Erythroblast (primary cell): ENCODE data around the gene POLR3GL.

Experiments used
- DNase-seq, 2 experiments: peaks; one replicate each; lab custom pipeline; 2025; lab: John Stamatoyannopoulos, UW
- GATA1 ChIP-seq: IDR thresholded peaks from 2 replicates; pipeline ENCODE4 v1.6.1; 2011; ENCODE audit warnings: low read depth, mild to moderate bottlenecking, control low read depth, low read length, moderate library complexity
- POLR2A ChIP-seq: IDR thresholded peaks from 2 replicates; pipeline ENCODE4 v1.6.1; 2011; ENCODE audit warnings: mild to moderate bottlenecking, low read length

Gene POLR3GL

DNA sequence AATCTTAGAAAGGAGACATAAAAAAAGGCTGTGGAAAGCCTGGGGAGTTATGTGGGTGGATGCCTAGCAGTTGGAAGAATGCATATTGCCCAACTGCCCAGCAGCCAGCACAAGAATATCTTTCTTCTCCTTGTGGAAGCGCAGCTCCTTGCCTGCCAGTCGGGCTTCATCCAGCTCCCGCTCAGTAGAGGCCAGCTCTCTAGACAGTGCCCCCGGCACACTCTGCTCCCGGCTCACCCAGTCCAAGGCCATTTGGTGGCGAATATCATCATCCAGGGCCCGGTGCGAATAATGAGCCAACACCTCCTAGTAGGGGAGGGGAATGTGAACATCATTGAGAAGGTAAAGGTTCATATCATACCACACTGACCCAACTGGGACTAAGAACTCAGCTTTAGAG is 28.2 kb upstream of the POLR3GL start:
- no peak for DNase-seq
- TF ChIP-seq GATA1 (no peak), POLR2A (no peak)

DNA sequence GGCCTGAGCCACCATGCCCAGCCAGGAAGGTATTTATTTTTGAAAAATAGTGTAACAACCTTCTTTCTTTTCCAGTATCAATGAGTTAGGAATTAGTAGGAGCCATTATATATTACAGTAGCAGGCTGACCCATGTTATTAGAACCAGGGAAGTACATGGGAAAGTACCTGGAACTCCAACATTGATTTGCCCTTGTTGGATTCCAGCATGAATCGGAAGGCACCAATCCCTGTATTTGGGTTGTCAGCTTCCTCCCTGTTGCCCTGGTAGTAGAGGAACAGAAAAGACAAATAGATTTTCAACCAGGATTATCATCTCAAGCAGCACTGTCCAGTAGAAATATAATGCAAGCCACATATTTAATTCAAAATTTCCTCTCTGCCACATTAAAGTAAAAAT is 27.1 kb upstream of the POLR3GL start:
- no peak for DNase-seq
- no peak for TF ChIP-seq POLR2A
- TF ChIP-seq GATA1 = no peak

DNA sequence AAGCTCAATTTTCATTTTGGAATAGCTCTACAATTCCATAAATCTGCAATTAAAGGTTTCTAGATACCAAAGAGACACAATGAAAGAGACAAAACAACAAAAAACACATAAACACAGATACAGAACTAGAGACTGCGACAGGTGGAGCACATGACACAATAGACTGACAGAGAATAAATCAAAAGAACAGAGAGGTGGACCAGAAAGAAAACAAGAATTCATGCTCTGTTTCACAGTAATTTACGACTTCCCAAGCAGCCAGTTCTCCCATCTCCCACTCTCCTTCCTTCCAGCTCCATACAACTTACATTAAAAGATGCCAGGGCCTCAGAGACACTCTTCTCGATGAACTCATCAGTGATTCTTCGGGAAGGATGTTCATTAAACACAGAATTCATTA is 22.1 kb upstream of the POLR3GL start:
- no peak for DNase-seq
- TF ChIP-seq POLR2A (no peak), GATA1 (no peak)

DNA sequence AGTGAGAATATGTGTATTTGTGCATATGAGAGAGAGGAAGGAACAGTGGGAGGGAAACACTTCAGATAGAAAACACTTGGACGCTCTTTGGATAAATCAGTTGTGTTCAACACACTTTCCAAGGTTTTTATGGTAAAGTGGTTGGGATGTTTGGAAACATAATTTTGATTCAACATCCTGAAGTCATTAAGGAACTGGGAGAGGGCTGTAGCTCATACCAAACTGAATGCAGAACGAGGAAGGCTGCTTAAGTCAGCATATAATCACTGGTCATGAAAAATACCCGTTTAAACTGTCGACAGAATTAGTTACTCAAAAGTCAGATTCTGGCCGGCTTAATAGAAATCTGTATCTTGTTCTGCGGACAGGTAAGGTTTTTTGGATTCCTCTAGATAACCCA is 21.6 kb upstream of the POLR3GL start:
- TF ChIP-seq GATA1 (no peak), POLR2A (no peak)
- DNase-seq = no peak

DNA sequence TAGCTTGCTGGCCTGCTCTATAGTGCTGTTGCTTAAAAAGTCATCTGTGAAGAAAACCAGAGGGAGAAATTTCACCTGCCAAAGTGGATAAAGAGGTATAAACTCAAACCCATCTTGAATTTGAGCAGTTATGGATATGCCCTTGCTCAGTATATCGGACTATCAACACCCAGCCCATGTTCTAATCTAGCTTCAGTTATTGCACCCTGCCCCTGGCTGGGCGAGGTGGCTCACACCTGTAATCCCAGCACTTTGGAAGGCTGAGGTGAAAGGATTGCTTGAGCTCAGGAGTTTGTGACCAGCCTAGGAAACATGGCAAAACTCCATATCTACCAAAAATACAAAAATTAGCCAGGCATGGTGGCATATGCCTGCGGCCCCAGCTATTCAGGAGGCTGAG is 20.0 kb upstream of the POLR3GL start:
- no peak for TF ChIP-seq POLR2A
- no peak for TF ChIP-seq GATA1
- no peak for DNase-seq

DNA sequence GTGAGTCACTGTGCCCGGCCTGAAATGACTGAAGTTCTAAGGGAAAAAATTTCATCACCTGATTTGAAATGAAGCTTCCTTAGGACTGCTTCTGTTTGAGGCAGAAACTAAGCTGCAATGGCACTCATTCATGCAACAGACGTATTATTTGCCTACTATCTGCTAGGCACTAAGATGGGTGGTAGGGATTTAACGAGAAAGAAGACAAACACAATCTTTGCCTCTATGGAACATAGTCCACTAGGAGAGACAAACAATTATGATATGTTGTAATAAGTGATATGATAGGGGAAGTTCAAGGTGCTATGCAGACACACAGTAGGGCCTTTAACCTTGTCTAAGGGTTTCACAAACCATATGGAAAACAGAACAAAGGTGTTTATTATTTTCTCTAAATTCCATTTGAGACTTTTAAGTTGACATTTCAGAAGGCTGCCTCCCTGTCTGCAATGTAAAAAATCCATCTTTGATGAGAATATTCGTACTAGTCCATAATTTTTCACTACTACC is 18.0 kb upstream of the POLR3GL start:
- no peak for TF ChIP-seq GATA1
- no peak for TF ChIP-seq POLR2A
- no peak for DNase-seq

DNA sequence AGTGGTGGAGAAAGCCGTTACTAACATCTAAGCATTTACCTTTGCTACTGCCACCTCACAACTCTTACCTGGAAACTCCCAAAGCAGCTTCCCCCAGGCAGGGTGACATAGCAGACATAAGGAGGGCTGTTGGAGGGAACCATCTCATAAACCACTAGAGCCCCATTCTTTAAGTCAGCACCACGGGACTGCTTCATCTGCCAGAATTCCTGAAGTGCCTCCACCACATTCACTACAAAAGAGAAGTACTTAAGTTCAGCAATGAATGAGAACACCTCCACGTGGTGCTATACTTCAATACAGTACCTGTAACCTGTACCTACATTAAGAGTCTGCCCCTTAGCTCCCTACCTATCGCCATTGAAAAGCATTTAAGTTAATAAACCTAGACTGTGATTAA is 16.9 kb upstream of the POLR3GL start:
- DNase-seq = no peak
- TF ChIP-seq GATA1 (no peak), POLR2A (no peak)

DNA sequence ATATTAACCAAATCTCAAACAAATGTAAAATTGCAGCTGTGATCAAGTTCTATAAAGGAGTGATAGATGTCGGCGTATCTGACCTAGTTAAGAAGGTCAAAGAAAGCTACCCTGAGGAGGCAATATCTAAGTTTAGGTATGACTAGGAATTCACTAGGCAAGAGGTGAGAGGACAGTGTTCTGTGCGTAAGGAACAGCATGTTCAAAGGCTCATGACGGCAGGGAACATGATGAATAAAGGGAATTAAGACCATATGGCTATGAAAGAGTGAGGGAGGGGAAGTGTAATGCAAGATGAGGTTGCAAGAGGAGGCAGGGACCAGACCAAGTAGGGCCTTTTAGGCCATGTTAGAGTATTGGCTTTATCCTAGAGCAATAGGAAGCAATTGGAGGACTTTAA is 15.3 kb upstream of the POLR3GL start:
- no peak for DNase-seq
- TF ChIP-seq POLR2A (no peak), GATA1 (no peak)

DNA sequence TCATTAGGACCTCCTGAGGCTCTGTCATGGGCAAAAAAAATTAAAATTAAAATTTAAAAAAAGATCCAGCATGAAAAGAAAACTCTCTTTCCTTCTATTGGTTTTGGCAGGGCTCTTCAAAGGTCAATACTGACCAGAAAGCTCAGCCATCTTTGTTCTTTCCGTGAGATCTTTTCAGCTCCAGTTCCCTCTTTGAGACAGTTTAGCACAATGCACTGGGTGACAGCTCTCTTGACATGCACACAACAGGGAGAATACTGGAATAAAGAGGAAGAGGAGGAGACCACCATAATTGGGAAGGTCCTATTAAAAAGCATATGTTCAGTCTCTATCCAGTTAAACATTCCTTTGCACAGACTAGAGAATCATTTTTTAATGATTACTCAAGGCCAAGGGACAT is 13.0 kb upstream of the POLR3GL start:
- DNase-seq = no peak

DNA sequence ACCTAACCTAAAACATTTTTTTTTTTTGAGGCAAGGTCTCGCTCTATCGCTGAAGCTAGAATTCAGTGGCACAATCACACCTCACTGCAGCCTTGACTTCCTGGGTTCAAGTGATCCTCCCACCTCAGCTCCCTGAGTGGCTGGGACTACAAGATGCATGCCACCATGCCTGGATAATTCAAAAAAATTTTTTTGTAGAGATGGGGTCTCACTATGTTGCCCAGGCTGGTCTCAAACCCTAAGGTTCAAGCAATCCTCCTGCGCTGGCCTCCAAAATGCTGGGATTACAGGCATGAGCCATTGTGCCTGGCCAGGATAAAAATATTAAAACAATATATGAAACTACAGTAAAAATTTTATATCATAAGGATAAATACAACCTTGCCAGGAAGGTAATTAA is 11.6 kb upstream of the POLR3GL start:
- TF ChIP-seq POLR2A (no peak), GATA1 (no peak)

More for the DNA sequence above, 13.0 kb upstream of the POLR3GL start:
- TF ChIP-seq POLR2A (no peak), GATA1 (no peak)

DNA sequence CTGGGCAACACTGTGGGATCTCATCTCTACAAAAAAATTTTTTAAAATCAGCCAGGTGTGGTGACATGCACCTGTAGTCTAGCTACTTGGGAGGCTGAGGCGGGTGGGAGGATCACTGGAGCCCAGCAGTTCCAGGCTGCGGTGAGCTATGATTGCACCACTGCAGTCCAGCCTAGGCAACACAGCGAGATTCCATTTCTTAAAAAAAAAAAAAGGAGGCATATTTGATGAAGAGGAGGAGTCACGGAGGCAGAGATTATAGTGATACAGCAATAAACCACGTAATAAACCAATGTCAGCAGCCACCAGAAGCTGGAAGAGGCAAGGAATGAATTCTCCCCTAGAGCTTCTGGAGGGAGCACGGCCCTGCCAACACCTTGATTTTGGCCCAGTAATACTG is 10.6 kb upstream of the POLR3GL start:
- TF ChIP-seq POLR2A = no peak
- TF ChIP-seq GATA1 = no peak
- no peak for DNase-seq

More for the DNA sequence above, 11.6 kb upstream of the POLR3GL start:
- no peak for DNase-seq

DNA sequence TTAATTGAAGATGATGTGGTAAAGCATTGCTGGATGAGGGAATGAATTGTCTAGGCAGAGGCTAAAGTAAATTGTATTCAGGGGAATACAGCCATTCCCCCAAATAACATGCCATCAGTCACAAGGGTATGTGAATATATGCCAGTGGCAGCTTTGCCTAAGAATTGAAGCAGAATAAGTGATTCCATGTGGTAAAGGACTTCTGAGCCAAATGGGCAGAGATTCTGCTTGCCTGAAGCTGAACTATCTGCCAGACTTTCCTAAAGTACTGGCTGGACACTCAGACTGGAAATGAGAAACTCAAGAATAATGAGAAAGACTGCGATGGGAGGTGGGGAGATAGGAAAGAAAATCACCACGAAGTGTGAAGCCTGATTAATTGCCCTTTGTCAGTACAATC is 9.1 kb upstream of the POLR3GL start:
- TF ChIP-seq POLR2A (no peak), GATA1 (no peak)
- DNase-seq = no peak

DNA sequence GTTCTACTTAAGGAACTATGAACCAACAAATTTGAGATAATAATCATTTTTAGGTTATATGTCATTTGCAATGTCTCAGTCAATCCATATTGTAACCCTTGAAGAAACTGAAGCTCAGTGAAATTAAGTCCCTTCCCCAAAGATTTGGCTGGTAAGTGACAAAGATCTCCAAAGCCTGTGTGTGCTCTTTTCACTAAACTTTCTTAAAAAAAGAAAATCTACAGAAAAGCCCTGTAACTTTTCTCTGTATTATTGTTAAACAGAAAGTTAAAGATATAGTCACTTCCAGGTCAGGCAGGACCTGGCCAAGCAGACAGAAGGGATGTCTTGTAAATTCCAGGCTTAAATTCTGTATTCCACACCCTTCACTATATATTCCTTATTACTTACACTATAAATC is 8.1 kb upstream of the POLR3GL start:
- TF ChIP-seq POLR2A (no peak), GATA1 (no peak)
- DNase-seq = no peak

DNA sequence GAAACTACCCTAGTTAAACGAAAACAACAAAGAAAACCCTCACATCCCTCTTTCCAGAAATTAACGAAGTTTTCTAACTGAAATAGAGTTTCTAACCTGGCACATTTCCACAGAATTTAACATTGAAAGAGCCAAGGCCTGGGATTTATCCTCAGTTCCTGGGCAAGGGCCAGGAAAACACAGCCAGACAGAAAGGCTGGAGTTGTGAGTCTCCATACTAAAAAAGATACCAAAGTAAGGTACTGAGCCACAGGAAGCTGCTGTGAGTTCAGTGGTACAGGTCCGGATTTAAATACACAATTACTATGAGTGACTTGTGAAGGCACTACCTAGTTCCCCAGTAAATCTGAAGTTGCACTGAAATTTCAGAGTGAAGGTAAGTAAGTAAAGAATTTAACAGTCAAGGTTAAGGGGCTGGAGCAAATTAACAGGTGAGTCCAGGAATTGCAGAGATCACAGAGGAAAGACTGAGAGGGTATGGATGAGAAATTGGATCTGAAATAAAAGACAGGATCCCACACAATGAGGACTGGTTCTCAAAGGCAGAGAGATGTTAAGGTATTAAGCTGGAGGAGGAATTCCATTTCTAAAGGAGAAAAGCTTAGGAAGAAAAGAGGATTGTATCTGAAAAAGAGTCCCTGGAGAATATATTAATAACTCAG is 7.6 kb upstream of the POLR3GL start:
- DNase-seq = peak in 1 of 2 experiments; percentile 43
- TF ChIP-seq GATA1 (no peak), POLR2A (no peak)
